ENCODE measurements around the gene UCN2.

UCN2 gene

DNA sequence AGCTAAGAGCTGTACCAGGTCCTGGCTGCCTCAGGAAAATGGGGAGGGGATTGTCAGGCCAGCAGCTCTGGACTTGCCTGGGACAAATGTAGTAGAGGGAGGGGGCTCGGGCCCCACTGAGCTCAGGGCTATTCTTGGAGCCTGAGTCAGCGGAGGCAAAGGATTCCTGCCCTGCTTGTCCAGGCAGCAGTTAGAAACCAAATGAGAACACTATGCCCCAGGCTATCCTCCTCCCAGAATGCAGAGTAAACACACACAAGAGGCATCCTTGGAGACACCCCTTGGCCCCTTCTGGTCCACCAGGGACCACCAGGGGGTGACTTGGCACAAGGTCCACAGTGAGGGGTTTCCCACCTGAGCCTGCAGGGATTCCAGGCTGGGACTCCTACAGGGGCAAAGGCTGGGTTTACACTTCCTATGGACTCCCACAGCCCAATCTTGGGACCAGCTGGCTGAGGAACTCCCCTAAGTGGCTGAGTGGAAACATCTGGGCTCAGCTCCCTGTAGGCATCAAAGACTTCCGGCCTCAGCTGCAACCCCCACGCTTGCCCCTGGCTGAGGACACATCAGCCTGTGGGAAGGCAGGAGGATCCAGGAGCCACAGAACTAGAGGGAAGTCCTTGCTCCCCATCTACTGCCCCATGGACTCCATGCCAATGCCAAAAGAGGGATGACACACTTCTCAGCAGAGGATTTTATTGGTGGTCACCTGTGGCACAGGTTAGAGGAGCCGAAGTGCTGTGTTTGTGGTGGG, 34.9 kb upstream of the UCN2 start:
- no peak for TF ChIP-seq PAX5 (IDR thresholded peaks at IDR 0.05; ENCODE audit: insufficient read depth, low read length, severe bottlenecking)
- TF ChIP-seq POU2F2 (IDR thresholded peaks at IDR 0.05; ENCODE audit: low read depth, low read length): no peak
- TF ChIP-seq POLR2AphosphoS5 (IDR thresholded peaks at IDR 0.05; ENCODE audit: low read depth, low read length): no peak
- no peak for TF ChIP-seq POLR2A (IDR thresholded peaks at IDR 0.05; ENCODE audit: low read depth, low read length)
- TF ChIP-seq SPI1 (IDR thresholded peaks at IDR 0.05; ENCODE audit: low read depth, low read length): no peak
- TF ChIP-seq TAF1 (IDR thresholded peaks at IDR 0.05; ENCODE audit: low read depth, low read length): no peak
- DNase-seq (ENCODE audit: insufficient read length, low spot score) (no peak), FAIRE-seq (no peak)

- DNase-seq (ENCODE audit: insufficient read length, low spot score) (no peak), FAIRE-seq (no peak)
- TF ChIP-seq TAF1 (IDR thresholded peaks at IDR 0.05; ENCODE audit: low read depth, low read length) (no peak), PAX5 (IDR thresholded peaks at IDR 0.05; ENCODE audit: insufficient read depth, low read length, severe bottlenecking) (no peak), SPI1 (IDR thresholded peaks at IDR 0.05; ENCODE audit: low read depth, low read length) (no peak), POLR2A (IDR thresholded peaks at IDR 0.05; ENCODE audit: low read depth, low read length) (no peak)
Measured at GRCh38 chr3:48597408-48597800, 33.8 kb upstream of the UCN2 start.

GRCh38 chr3:48596676-48597407, 33.3 kb upstream of the UCN2 start:
- DNase-seq (ENCODE audit: insufficient read length, low spot score): no peak
- TF ChIP-seq PAX5 (IDR thresholded peaks at IDR 0.05; ENCODE audit: insufficient read depth, low read length, severe bottlenecking) (no peak), POU2F2 (IDR thresholded peaks at IDR 0.05; ENCODE audit: low read depth, low read length) (no peak), SPI1 (IDR thresholded peaks at IDR 0.05; ENCODE audit: low read depth, low read length) (no peak), POLR2A (IDR thresholded peaks at IDR 0.05; ENCODE audit: low read depth, low read length) (no peak), TAF1 (IDR thresholded peaks at IDR 0.05; ENCODE audit: low read depth, low read length) (no peak), POLR2AphosphoS5 (IDR thresholded peaks at IDR 0.05; ENCODE audit: low read depth, low read length) (no peak)
- no peak for FAIRE-seq

DNA sequence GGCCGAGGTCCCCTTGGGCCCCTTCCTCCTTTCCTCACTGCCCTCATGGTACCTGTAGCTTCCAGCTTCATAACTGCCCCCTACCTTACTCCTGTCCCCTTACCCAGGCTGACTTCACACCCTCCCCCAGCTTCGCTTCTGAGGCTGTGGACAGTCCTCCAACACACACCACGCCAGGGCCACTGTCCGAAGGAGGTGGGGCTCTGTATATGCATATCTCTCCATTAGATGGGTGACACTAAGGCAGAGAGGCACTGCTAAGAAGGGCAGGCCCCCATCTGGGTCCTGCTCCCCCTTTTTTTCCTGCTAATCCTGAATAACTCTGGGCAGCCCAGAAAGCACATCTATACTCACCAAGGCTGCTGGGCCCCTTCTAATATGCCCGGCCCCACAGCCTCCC, 32.6 kb upstream of the UCN2 start:
- DNase-seq (ENCODE audit: insufficient read length, low spot score): no peak
- no peak for TF ChIP-seq POLR2AphosphoS5 (IDR thresholded peaks at IDR 0.05; ENCODE audit: low read depth, low read length)
- TF ChIP-seq PAX5 (IDR thresholded peaks at IDR 0.05; ENCODE audit: insufficient read depth, low read length, severe bottlenecking): no peak
- TF ChIP-seq TAF1 (IDR thresholded peaks at IDR 0.05; ENCODE audit: low read depth, low read length): no peak
- TF ChIP-seq POU2F2 (IDR thresholded peaks at IDR 0.05; ENCODE audit: low read depth, low read length): no peak
- no peak for TF ChIP-seq POLR2A (IDR thresholded peaks at IDR 0.05; ENCODE audit: low read depth, low read length)
- no peak for TF ChIP-seq SPI1 (IDR thresholded peaks at IDR 0.05; ENCODE audit: low read depth, low read length)

DNA sequence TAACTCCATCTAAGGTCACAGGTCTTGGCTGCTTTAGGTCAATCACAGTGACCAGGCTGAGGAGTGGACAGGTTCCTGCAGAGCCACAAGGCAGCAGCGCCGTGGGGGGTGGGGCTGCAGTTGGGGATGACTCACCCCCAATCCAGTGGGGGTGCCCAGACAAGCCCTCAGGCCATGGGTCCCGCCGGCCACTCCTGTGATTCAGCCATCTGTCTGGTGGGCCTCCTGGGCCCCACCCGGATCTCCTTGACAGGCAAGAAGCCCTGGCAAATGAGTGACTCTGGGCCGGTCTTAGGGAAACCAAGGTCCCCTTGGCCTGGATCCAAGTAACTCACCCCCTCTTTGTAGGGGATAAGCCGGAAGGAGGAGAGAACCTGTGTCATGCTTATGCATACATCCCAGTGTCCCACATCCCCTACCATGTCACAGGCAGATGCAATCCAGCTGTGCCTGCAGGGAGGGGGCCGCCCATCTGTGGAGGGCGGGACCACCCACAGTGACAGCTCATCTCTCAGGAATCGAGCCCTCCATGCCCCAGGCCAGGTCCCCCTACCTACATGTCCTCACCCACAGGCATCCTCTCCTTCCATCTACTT, 32.0 kb upstream of the UCN2 start:
- FAIRE-seq (no peak), DNase-seq (ENCODE audit: insufficient read length, low spot score) (no peak)
- TF ChIP-seq POU2F2 (IDR thresholded peaks at IDR 0.05; ENCODE audit: low read depth, low read length): no peak
- TF ChIP-seq TAF1 (IDR thresholded peaks at IDR 0.05; ENCODE audit: low read depth, low read length): no peak
- TF ChIP-seq SPI1 (IDR thresholded peaks at IDR 0.05; ENCODE audit: low read depth, low read length): no peak
- no peak for TF ChIP-seq POLR2AphosphoS5 (IDR thresholded peaks at IDR 0.05; ENCODE audit: low read depth, low read length)
- no peak for TF ChIP-seq PAX5 (IDR thresholded peaks at IDR 0.05; ENCODE audit: insufficient read depth, low read length, severe bottlenecking)
- no peak for TF ChIP-seq POLR2A (IDR thresholded peaks at IDR 0.05; ENCODE audit: low read depth, low read length)

More for the DNA sequence above, 32.6 kb upstream of the UCN2 start:
- FAIRE-seq: no peak

DNA sequence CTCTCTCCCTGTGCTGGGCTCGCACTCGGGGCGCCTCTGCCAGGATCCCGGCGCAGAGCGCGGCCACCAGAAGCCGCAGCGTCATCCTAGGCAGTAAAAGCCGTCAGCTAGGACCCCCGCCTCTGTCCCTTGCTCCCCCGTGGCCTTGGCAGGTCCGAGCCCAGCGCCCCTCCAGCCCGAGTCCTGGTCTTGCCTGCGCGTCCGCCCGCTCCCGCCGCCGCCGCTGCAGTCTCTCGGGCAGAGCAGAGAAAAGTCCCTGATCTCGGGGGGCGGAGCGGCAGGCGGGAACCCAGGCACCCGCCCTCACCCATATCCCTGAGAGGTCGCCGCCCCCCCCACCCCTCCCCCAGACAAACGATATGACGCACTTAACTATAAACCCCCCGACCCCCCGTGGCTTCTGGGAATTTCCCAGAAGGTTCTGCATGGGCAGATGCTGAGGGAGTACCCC, 31.5 kb upstream of the UCN2 start, which contains the start of gene COL7A1:
Gene COL7A1, minus strand, starts transcription at position 255 of the 451 bp plus-strand sequence. Its CDS starts 170 bp downstream, at position 85.
- FAIRE-seq (no peak), DNase-seq (ENCODE audit: insufficient read length, low spot score) (no peak)
- no peak for TF ChIP-seq PAX5 (IDR thresholded peaks at IDR 0.05; ENCODE audit: insufficient read depth, low read length, severe bottlenecking)
- no peak for TF ChIP-seq POU2F2 (IDR thresholded peaks at IDR 0.05; ENCODE audit: low read depth, low read length)
- no peak for TF ChIP-seq TAF1 (IDR thresholded peaks at IDR 0.05; ENCODE audit: low read depth, low read length)

- FAIRE-seq (no peak), DNase-seq (ENCODE audit: insufficient read length, low spot score) (no peak)
- no peak for TF ChIP-seq POU2F2 (IDR thresholded peaks at IDR 0.05; ENCODE audit: low read depth, low read length)
- no peak for TF ChIP-seq POLR2AphosphoS5 (IDR thresholded peaks at IDR 0.05; ENCODE audit: low read depth, low read length)
- no peak for TF ChIP-seq TAF1 (IDR thresholded peaks at IDR 0.05; ENCODE audit: low read depth, low read length)
- no peak for TF ChIP-seq POLR2A (IDR thresholded peaks at IDR 0.05; ENCODE audit: low read depth, low read length)
- no peak for TF ChIP-seq PAX5 (IDR thresholded peaks at IDR 0.05; ENCODE audit: insufficient read depth, low read length, severe bottlenecking)
- TF ChIP-seq SPI1 (IDR thresholded peaks at IDR 0.05; ENCODE audit: low read depth, low read length): no peak
Measured at GRCh38 chr3:48594417-48595049, 31.0 kb upstream of the UCN2 start.

DNA sequence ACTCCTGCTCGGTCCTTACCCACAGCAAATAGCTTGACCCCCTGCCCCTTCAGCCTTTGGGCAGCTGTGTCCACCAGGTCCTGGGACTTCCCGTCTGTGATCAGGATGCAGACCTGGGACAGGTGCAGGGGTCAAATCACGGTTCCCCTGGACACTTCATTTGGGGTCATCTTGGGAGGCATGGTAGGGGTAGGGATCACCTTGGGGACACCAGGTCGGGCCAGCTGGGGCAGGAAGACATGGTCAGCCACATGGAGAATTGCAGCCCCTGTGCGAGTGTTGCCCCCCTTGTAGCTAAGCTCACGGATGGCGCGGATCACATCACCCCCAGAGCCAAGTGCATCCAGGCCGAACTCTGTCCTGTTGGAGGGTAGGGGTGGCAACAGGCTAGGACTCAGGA, 29.8 kb upstream of the UCN2 start:
- no peak for FAIRE-seq
- TF ChIP-seq POU2F2 (IDR thresholded peaks at IDR 0.05; ENCODE audit: low read depth, low read length) (no peak), SPI1 (IDR thresholded peaks at IDR 0.05; ENCODE audit: low read depth, low read length) (no peak), POLR2AphosphoS5 (IDR thresholded peaks at IDR 0.05; ENCODE audit: low read depth, low read length) (no peak), TAF1 (IDR thresholded peaks at IDR 0.05; ENCODE audit: low read depth, low read length) (no peak), POLR2A (IDR thresholded peaks at IDR 0.05; ENCODE audit: low read depth, low read length) (no peak), PAX5 (IDR thresholded peaks at IDR 0.05; ENCODE audit: insufficient read depth, low read length, severe bottlenecking) (no peak)
- DNase-seq (ENCODE audit: insufficient read length, low spot score): no peak

Data from GM12891 (cell line).